GM12875 (cell line): ENCODE data around the gene MMP7.

Source experiments
- H3K4me3 ChIP-seq: one replicate; pipeline ENCODE4 v1.5.1; 2011; ENCODE audit warnings: low read depth, low read length, control low read depth
- CTCF ChIP-seq: IDR thresholded peaks from 2 replicates; pipeline ENCODE4 v1.5.1; 2011; ENCODE audit warnings: low read depth, mild to moderate bottlenecking, control low read depth, inconsistent platforms, low read length, moderate library complexity, borderline replicate concordance; ENCODE audit not compliant: insufficient read depth

MMP7 gene

GRCh38 chr11:102489186-102490145 is 41.1 kb downstream of the MMP7 start:
- TF ChIP-seq CTCF, result no peak
- no peak overlapping the region for H3K4me3 ChIP-seq

GRCh38 chr11:102488208-102488607 is 42.3 kb downstream of the MMP7 start:
- no peak overlapping the region for H3K4me3 ChIP-seq
- TF ChIP-seq CTCF, result no peak

- no peak for TF ChIP-seq CTCF
- H3K4me3 ChIP-seq, result no peak overlapping the region
These were observed 43.3 kb downstream of the MMP7 start for GRCh38 chr11:102487214-102487613.

GRCh38 chr11:102486584-102486983 is 44.0 kb downstream of the MMP7 start:
- TF ChIP-seq CTCF, result no peak

GRCh38 chr11:102485095-102485722 is 45.3 kb downstream of the MMP7 start:
- no peak for TF ChIP-seq CTCF
- H3K4me3 ChIP-seq, result no peak overlapping the region

More at GRCh38 chr11:102486584-102486983, 44.0 kb downstream of the MMP7 start:
- no peak overlapping the region for H3K4me3 ChIP-seq

GRCh38 chr11:102482433-102482832 is 48.1 kb downstream of the MMP7 start:
- TF ChIP-seq CTCF, result no peak
- no peak overlapping the region for H3K4me3 ChIP-seq

GRCh38 chr11:102479733-102480132 is 50.8 kb downstream of the MMP7 start:
- TF ChIP-seq CTCF, result no peak
- H3K4me3 ChIP-seq, result no peak overlapping the region
